OCI-LY3 (cell line): ENCODE results near the gene TUBA1B.

ENCODE experiments used
- EZH2phosphoT487 ChIP-seq: fragments of 200-600 bp; shearing (Covaris generic); IDR thresholded peaks from 2 replicates; pipeline ENCODE4 v1.6.1; 2018; ENCODE audit warnings: antibody characterized with exemption, mixed run types, low read depth
- TF ChIP-seq, protein P1 (sequence below): fragments of 200-600, 300-600 bp; sonication (generic); IDR thresholded peaks from 2 replicates; pipeline ENCODE4 v1.5.1; 2014; ENCODE audit warnings: antibody characterized with exemption, low read length, low read depth

DNA sequence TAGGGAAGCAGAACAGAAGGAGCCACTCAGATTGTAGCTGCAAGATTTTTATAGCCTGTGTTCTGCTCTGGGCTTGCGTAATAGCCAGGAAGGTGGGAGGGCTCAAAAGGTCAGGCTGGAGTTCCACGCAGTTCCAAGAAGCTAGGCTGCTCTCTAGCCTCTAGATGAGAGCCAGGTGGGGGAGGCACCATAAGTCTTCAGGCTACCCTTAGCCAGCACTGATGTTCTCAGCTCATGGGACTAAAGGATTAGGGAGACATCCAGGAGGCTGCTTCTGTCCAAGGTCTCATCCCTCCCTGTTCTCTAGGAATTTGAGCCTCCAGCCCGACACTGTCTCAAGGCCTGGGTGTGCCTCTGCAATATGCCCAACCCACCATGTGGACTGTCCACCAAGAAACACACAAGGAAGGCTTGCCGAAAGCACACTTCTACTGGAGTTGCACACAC is 22.2 kb downstream of the TUBA1B start:
- TF ChIP-seq, protein P1, sequence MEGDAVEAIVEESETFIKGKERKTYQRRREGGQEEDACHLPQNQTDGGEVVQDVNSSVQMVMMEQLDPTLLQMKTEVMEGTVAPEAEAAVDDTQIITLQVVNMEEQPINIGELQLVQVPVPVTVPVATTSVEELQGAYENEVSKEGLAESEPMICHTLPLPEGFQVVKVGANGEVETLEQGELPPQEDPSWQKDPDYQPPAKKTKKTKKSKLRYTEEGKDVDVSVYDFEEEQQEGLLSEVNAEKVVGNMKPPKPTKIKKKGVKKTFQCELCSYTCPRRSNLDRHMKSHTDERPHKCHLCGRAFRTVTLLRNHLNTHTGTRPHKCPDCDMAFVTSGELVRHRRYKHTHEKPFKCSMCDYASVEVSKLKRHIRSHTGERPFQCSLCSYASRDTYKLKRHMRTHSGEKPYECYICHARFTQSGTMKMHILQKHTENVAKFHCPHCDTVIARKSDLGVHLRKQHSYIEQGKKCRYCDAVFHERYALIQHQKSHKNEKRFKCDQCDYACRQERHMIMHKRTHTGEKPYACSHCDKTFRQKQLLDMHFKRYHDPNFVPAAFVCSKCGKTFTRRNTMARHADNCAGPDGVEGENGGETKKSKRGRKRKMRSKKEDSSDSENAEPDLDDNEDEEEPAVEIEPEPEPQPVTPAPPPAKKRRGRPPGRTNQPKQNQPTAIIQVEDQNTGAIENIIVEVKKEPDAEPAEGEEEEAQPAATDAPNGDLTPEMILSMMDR: no peak
- TF ChIP-seq EZH2phosphoT487: no peak
